CD4-positive, alpha-beta T cell treated with Interleukin-6 at 100 ng/mL for 8 hours (primary cell): ENCODE measurements around the gene DEFB129.
"Not testable (repeated sequence)": the region's sequence is repeated elsewhere in the genome, so short reads cannot be mapped to it uniquely, and the experiment has no call there.

Source experiments
- DNase-seq: peaks from one replicate; pipeline ENCODE4 v3.0.0-alpha.2; 2020; ENCODE audit warnings: mixed read lengths, low spot score

The DEFB129 gene, protein sequence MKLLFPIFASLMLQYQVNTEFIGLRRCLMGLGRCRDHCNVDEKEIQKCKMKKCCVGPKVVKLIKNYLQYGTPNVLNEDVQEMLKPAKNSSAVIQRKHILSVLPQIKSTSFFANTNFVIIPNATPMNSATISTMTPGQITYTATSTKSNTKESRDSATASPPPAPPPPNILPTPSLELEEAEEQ

DNA sequence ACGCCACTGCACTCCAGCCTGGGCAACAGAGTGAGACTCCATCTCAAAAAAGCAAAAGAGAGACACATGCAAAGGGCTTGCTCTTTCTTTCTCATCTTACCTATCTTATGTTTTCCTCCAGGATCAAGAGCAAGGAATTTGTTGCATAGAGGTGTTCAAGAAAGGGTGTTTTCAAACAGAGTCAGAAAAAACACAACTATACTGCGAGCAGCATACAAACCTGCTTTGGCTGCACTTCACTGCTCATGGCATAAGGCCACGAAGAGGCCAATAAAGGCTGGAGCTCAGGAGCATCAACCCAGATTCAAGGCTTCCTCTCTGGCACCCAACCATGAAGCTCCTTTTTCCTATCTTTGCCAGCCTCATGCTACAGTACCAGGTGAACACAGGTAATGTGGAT lies at the start of gene DEFB129:
Gene DEFB129 (plus strand): TSS at position 301 of the 400 bp plus-strand sequence. CDS start 31 bp downstream, at position 332.
- DNase-seq: no peak

DNA sequence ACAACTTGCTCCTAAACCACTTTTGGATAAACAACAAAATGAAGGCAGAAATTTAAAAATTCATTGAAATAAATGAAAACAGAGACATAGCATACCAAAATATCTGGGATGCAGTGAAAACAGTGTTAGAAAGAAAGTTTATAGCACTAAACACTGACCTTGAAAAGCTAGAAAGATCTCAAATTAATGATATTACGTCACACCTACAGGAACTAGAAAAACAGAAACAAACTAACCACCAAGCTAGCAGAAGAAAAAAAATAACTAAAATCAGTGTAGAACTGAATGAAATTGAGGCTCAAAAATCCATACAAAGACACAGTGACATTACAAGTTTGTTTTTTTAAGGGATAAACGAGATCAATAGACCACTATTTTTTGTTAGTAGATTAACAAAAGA lies 42.8 kb upstream of the DEFB129 start:
- DNase-seq: no peak

DNA sequence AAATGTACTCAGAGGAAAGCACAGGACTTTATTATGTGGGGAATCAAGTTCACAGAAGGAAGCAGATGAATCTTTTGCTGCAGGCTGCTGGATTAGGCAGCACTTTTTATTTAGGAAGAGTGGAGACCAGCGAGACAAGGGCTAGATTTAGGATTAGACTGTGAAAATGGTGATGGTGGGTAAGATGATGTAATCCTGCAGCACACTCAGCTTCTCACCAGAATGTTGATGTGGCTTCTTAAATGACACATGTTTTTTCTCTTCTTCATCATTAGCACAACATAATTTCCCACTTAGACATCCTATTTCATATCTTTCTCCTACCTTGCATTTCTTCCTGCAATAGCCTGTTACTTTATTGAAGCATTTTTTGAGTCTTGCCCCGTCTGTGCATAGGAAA lies 39.3 kb upstream of the DEFB129 start:
- DNase-seq: no peak

DNA sequence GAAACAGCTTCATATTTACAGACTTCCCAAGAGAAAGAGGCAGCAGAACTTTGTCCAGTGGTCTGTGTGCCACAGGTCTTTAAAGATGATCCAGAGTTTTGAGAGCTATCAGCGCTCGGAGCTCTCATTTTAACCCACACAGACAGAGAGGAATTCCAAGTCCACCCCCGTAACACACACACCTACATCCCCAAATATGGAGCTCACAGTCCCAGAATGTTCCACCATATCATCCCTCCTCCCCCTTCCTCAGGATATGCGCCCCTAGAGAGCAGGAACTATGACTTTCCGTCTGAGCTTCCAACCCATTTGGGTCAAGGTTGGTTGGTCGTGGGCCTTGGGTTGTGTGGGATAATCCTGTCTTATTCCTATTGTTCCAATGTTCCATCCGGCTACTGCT lies 37.4 kb upstream of the DEFB129 start, which contains the start of gene DEFB128:
Gene DEFB128 (minus strand): TSS at position 101 of the 400 bp plus-strand sequence. CDS start 88 bp downstream, at position 13.
- no peak for DNase-seq

DNA sequence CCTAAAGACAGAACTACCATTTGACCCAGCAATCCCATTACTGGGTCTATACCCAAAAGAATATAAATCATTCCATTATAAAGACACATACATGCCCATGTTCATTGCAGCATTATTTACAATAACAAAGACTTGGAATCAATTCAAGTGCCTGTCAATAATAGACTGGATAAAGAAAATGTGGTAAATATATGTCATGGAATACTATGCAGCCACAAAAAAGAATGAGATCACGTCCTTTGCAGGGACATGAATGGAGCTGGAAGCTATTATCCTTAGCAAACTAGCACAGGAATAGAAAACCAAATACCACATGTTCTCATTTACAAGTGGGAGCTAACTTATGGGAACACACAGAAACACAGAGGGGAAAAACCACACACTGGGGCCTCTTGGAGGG lies 28.8 kb upstream of the DEFB129 start:
- DNase-seq: no peak

DNA sequence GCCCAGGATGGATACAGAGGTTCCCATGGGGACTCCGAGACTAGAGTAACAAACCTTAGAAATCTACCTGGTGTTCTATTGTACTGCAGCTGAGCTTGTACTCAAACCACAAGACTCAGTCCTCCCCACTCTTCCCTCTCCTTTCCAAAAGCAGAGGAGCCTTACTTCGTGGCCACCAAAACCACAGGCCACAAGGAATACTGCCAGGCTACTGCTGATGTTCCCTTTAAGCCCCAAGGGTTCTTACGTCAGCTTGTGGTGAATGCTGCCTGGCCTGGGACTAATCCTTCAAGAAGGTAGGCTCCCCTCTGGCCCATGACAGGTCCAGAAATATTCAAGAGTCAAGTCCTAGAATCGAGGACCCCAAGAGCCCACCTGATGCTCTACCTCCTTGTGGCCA lies 27.1 kb upstream of the DEFB129 start:
- DNase-seq: no peak

DNA sequence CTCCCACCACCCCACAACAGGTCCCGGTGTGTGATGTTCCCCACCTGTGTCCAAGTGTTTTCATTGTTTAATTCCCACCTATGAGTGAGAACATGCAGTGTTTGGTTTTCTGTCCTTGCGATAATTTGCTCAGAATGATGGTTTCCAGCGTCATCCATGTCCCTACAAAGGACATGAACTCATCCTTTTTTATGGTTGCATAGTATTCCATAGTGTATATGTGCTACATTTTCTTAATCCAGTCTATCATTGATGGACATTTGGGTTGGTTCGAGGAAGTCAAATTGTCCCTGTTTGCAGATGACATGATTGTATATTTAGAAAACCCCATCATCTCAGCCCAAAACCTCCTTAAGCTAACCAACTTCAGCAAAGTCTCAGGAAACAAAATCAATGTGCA lies 23.4 kb upstream of the DEFB129 start:
- DNase-seq: not testable (repeated sequence)

DNA sequence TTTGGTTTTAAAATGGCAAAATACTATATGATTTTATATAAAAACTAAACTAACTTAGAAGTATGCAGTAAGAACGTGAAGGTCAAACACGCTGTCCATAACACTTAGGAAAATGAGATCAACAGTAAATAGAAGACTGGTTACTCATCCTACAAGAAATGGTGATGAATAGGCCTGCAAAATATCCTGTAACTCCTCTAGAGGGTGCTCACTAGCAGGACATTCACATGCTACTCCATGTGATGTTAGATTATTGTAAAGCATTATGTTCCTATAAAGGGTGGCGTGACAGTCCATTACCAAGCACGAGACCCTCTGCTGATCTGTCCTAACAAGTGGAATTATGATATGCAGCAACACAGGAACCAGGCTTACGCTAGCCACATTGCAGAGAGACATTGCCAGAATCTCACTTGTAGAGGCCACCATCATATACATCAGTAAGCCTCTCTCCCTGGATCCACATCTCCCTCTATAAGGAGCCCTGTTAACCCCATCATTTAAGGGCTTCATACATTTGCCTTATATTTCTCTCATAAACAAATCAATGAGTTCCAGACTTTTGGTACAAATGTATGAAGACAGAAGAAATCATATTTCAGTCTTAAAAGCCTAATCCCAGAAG lies 18.0 kb upstream of the DEFB129 start:
- peak; percentile 48 for DNase-seq

DNA sequence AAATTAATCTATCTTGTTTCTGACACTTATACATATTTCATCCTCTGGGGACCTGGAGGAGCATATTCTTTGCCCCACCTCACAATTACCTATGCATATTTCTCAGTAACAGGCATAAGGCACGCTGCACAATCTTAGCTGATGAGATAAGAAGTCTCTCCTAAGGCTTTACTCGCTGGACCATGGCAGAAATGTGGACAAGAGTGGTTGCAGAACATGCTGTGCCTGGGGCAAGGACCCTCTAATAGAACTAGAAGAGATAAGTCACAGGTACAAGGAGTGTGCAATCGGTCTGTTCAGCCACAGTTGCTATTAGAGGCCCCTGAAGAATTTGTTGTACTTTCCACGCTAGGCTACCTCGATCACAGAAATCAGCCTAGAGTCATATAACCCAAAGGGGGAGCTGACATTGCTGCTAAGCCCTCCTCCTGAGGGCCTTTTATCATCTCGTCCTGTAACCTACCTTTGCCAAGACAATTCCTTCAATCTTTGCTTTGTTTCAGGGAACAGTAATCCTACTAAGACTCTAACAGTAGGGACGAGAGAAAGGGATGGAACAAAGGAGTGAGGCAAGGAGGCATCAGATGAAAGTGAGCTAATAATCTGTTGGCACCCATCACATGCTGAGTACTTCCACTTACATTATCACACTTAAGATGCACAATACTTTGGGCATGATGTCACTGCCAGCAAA lies 16.1 kb upstream of the DEFB129 start:
- DNase-seq: no peak

DNA sequence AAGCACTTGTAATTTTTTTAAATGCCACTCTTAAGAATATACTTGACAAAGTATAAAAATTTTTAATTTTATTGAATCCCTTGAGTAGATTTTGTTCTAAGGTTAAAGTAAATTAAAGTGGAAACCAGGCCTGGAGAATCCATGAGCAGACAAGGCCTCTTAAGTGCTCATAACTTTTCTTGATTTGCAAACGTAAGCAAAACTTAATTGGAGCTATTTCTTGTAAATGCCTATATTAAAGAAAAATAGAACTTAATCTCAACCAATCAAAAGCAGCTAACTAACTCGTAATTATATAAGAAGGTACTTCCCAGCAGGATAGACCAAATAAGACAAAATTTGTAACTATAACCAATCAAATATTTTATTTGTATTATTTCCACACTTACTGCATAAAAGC lies 12.7 kb upstream of the DEFB129 start:
- no peak for DNase-seq

DNA sequence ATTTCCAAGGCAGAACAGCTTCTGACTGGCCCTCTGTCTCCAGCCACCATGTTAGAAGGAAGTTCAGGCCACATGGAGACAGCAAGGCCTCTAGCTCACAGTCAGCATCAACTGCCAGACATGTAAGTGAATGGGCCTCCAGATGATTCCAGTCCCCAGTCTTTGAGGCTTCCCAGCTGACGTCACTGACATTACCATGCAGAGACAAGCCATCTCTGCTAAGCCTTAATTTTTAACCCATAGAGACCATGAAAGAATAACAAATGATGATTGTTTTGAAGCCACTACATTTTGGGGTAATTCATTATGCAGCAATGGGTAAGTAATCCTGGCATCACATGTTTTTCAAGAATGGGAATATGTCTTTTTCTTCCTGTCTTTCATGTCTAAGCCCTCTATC lies 11.3 kb upstream of the DEFB129 start:
- no peak for DNase-seq

DNA sequence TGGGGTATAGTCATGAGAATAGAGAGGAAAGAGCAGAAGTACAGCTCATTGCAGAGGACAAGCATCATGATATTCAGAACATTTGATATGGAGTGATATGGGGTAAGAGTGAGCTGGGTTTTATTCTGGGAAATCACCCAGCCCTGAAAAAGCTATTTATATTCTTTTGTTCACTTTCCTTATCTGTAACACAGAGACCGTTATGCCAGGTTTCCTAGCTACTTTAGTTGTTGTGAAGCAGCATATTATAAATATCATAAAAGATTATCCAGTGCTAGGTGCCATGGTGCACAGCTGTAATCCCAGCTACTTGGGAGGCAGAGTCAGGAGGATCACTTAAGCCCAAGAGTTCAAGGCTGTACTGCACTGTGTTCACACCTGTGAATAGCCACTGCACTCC lies 9.8 kb upstream of the DEFB129 start:
- DNase-seq: no peak

DNA sequence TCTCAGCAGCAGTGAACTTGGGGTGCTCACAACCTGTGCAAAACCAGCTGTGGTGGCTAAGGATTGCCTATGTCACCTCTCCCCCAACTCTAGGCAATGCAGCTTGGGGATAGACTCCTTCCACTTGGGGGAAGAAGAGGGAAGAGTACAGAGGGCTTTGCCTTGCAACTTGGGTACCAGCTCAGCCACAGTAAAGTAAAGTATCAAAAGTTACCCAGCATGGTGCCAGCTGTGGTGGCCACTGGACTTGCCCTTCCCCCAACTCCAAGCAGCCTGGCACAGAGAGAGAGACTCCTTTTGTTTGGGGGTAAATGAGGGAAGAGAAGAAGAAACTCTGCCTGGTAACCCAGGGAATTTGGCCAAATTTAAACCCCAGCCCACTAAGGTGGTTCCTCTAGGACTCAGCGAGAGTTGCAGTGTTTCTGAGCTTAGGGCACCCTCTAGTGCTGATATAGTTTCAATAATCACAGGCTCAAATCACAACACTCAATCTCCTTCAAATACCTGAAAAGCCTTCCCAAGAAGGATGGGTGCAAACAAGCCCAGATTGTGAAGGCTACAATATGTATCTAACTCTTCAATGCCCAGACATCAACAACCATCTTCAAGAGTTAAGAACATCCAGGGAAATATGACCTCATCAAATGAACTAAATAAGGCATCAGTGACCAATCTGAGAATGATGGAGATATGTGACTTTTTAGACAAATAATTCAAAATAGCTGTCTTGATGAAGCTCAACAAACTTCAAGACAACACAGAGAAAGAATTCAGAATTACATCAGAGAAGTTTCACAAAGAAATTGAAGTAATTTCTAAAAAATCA lies 7.6 kb upstream of the DEFB129 start:
- DNase-seq: no peak

DNA sequence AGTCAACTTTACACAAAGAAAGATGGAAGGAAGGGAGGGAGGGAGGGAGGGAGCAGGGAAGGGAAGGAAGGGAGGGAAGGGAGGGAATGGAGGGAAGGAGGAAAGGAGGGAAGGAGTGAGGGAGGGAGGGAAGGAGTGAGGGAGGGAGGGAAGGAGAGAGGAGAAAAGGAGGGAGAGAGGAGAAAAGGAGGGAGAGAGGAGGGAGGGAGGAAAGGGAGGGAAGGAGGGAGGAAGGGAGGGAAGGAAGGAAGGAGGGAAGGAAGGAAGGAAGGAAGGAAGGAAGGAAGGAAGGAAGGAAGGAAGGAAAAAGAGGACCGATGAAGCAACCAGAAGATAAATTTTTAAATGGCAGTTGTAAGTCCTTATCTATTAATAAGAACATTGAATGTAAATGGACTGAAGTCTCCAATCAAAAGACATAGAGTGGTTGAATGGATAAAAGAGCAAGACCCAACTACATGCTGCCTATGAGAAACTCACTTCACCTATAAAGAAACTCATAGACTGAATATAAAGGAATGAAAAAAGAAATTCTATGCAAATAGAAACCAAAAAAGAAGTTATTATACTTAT lies 5.7 kb upstream of the DEFB129 start:
- no peak for DNase-seq

DNA sequence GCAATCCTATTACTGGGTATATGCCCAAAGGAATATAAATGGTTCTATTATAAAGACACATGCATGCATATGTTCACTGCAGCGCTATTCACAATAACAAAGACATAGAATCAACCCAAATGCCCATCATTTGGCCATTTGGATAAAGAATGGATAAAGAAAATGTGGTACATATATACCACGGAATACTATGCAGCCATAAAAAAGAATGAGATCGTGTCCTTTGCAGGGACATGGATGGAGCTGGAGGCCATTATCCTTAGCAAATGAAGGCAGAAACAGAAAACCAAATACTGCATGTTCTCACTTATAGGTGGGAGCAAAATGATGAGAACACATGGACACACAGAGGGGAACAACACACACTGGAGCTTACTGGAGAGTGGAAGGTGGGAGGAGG lies 1.2 kb upstream of the DEFB129 start:
- DNase-seq: not testable (repeated sequence)

DNA sequence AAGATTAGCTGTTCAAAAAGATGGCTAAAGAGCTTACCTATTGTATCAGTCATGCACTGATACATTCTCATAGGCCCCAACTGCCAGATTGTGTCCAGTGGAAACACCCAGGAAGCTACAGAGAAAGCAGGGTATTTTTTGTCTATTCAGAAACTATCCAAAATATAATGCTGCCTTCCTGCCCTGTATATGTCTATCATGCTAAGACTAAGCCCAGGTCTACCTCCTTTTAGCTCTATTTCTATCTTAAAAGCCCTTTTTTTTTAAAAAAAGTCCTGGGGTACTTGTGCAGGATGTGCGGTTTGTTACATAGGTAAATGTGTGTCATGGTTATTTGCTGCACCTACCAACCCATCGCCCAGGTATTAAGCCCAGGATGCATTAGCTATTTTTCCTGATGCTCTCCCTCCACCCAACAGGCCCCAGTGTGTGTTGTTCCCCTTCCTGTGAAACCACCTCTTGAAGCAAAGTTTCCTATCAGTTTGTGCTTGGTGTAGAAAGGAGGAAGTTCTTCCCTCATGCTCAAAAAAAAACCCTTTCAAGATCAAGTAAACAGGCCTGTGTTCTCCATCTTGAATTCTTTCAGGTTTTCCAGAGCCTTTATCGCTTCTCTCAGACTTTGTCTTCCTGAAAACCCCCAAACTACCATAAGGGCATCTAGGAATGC lies 514 bp downstream of the DEFB129 start:
- peak; percentile 9 for DNase-seq

DNA sequence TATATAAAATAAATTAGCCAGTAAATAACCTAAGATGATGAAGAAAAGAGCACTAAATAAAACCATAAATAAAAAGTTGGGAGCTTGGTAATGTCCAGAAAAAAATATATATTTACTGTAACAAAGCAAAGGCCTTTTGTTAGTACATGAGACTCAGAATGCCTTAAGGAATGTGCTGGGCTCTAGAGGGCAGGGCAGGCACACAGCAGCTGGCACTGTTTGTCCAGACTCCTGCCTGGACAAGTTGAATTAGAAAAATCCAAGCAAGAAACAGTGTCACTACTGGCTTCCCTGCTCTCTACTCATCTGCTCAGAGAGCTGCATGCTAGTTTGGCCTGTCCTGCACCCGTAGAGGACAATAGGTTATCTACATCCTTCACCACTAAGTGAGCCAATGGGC lies 8.8 kb downstream of the DEFB129 start:
- DNase-seq: no peak

DNA sequence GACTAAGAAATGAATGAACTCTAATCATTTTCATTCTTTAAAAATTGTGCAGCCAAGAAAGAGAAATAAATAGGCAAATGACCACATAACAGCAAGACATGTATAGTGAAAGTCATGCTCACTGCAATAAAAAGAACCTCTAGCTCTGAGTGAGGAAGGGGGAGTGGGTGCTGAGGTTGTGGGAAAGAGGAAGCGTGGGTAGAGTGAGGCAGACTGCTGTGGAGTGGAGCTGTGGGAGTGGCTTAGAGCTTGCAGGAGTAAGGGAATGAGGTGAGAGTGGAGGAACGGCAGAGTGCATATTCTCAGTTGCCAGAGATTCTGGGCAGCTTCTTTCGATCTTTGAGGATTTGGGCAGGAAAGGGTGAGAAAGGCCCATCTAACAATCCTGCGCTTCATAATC lies 10.4 kb downstream of the DEFB129 start:
- peak; percentile 25 for DNase-seq

DNA sequence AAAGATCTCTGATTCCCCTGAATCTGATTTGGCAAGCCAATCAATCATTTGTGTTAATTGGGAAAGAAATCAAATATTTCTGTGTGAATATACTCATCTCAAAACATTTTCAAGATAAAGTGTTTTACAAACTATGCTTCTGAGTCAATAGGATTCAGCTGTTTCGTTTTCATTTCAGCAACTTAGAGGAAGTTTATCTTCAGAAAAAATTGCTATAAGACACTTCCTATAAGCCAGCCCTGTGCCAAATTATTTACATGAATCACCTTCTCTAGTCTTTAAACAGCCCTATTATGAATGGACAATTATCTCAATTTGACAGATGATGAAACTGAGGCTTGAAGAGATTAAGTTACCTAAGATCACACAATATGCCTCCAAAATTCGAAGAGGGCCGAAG lies 10.9 kb downstream of the DEFB129 start:
- DNase-seq: no peak

DNA sequence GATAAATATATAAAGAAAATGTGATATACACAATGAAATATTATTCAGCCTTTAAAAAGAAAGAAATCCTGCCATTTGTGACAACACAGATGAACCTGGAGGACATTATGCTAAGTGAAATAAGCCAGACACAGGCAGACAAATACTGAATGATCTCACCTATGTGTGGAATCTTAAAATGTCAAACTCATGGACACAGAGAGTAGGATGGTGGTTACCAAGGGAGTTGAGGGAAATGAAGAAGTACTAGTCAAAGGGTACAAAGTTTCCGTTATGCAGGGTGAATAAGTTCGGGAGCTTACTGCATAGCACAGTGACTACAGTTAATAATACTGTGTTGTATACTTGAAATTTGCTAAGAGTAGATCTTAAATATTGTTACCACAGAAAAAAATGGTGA lies 15.8 kb downstream of the DEFB129 start:
- no peak for DNase-seq

DNA sequence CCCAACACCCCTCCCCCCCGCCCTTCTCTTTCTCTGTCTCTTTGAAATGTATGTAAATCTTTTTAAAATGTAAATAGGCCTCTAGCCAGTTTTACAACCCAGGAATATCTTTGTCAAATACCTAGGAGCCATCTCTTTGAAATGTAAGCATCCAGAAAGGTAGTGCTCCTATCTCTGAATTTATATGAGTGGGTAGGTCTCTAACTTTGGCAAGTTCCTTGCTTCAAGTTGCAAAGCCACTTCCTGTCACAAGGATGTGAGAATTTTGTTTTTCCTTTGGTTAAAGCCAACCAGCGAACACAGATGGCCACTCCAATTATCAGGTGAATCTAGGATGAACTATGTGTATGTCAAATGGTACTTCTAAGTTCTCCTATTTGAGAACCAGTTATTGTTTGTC lies 24.3 kb downstream of the DEFB129 start:
- DNase-seq: no peak

DNA sequence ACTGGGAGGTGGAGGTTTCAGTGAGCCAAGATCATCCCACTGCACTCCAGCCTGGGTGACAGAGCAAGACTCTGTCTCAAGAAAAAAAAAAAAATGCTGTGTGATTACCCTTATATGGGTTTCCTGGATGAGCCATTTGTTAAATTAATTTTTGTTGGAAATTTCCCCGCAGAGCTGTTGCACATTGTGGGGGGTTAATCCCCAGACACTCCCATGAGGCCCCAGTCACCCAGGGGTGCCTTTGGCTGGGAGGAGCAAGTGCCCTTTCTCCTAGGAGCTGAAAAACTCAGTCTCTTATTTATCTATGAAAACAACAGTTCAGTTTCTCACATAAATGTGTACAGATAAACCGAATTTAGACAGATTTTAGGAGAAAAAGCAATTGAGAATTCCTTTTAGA lies 25.7 kb downstream of the DEFB129 start:
- no peak for DNase-seq
